ENCODE results near the gene TNNI3K. TPM values are rescaled to one million over a fixed set of nuclear protein-coding genes. Genes with fewer than 3 reads are reported as not detected.

The TNNI3K gene
- polyA plus RNA-seq, result not detected

GRCh38 chr1:74235153-74235552, at the start of gene TNNI3K:
Gene TNNI3K (plus strand): TSS chr1:74235387. CDS start chr1:74235452, 65 bp downstream.
- no peak within 1 kb of the TSS for H3K4me3 Mint-ChIP-seq
- H3K27me3 Mint-ChIP-seq, result no peaks in the 10 kb centered on the region
- no peak within 1 kb of the TSS for H3K27ac Mint-ChIP-seq
- no peaks in the 10 kb centered on the region for H3K9me3 Mint-ChIP-seq
- H3K36me3 Mint-ChIP-seq, result peaks cover 2% of the 10 kb centered on the region
- H3K4me1 Mint-ChIP-seq, result no peaks in the 10 kb centered on the region

- H3K27me3 Mint-ChIP-seq, result no peaks in the 10 kb centered on the region
- H3K9me3 Mint-ChIP-seq, result peaks cover 0 to 4% (median 0%) of the 10 kb centered on the region in 3 donors
- H3K36me3 Mint-ChIP-seq, result no peaks in the 10 kb centered on the region
- H3K27ac Mint-ChIP-seq, result no peak overlapping the region
- no peak overlapping the region for H3K4me3 Mint-ChIP-seq
- H3K4me1 Mint-ChIP-seq, result peaks cover 5 to 23% (median 8%) of the 10 kb centered on the region in 3 donors
Measured at GRCh38 chr1:74193908-74194307, 41.3 kb upstream of the TNNI3K start.

- H3K27ac Mint-ChIP-seq, result peak overlapping the region in 1 of 3 donors; percentile 64
- H3K36me3 Mint-ChIP-seq, result no peaks in the 10 kb centered on the region
- no peak overlapping the region for H3K4me3 Mint-ChIP-seq
- peaks cover 11 to 31% (median 17%) of the 10 kb centered on the region in 3 donors for H3K4me1 Mint-ChIP-seq
- H3K27me3 Mint-ChIP-seq, result no peaks in the 10 kb centered on the region
- no peaks in the 10 kb centered on the region for H3K9me3 Mint-ChIP-seq
Measured at GRCh38 chr1:74195339-74195738, 39.8 kb upstream of the TNNI3K start.

GRCh38 chr1:74197255-74197654, 37.9 kb upstream of the TNNI3K start:
- H3K9me3 Mint-ChIP-seq, result no peaks in the 10 kb centered on the region
- peaks cover 3% of the 10 kb centered on the region for H3K36me3 Mint-ChIP-seq
- H3K4me3 Mint-ChIP-seq, result peak overlapping the region; percentile 94 to 97 (median 95)
- H3K4me1 Mint-ChIP-seq, result peaks cover 11 to 31% (median 17%) of the 10 kb centered on the region in 3 donors
- H3K27me3 Mint-ChIP-seq, result no peaks in the 10 kb centered on the region
- H3K27ac Mint-ChIP-seq, result peak overlapping the region; percentile 89 to 97 (median 92)

- no peaks in the 10 kb centered on the region for H3K9me3 Mint-ChIP-seq
- H3K27me3 Mint-ChIP-seq, result no peaks in the 10 kb centered on the region
- peak within 1 kb of the TSS; percentile 94 to 97 (median 95) for H3K4me3 Mint-ChIP-seq
- H3K36me3 Mint-ChIP-seq, result peaks cover 3% of the 10 kb centered on the region
- peaks cover 11 to 31% (median 17%) of the 10 kb centered on the region in 3 donors for H3K4me1 Mint-ChIP-seq
- H3K27ac Mint-ChIP-seq, result peak within 1 kb of the TSS; percentile 89 to 97 (median 92)
Measured at GRCh38 chr1:74197657-74198552, 37.3 kb upstream of the TNNI3K start, which contains the start of the genes FPGT and LRRIQ3. Gene FPGT (plus strand): TSS chr1:74198242. CDS start chr1:74198279, 37 bp downstream. Gene LRRIQ3 (minus strand): TSS chr1:74198176. CDS start chr1:74183684, 14,492 bp downstream.

- Mint-ChIP-seq H3K9me3 (no peaks in the 10 kb centered on the region), H3K4me3 (peak overlapping the region in 3 of 4 donors; percentile 94 to 97 (median 96)), H3K27me3 (no peaks in the 10 kb centered on the region), H3K27ac (peak overlapping the region in 1 of 3 donors; percentile 60), H3K4me1 (peaks cover 11 to 31% (median 17%) of the 10 kb centered on the region in 3 donors), H3K36me3 (peaks cover 5% of the 10 kb centered on the region)
Measured at GRCh38 chr1:74199504-74199903, 35.7 kb upstream of the TNNI3K start.

- Mint-ChIP-seq H3K36me3 (peaks cover 18% of the 10 kb centered on the region), H3K4me3 (no peak overlapping the region), H3K4me1 (peaks cover 0 to under 1% (median under 1%) of the 10 kb centered on the region in 3 donors), H3K27me3 (no peaks in the 10 kb centered on the region), H3K9me3 (no peaks in the 10 kb centered on the region), H3K27ac (no peak overlapping the region)
Measured at GRCh38 chr1:74205266-74205665, 29.9 kb upstream of the TNNI3K start.

- peaks cover 0 to 2% (median 0%) of the 10 kb centered on the region in 3 donors for H3K9me3 Mint-ChIP-seq
- H3K27ac Mint-ChIP-seq, result no peak overlapping the region
- no peak overlapping the region for H3K4me3 Mint-ChIP-seq
- H3K36me3 Mint-ChIP-seq, result peaks cover 2% of the 10 kb centered on the region
- H3K27me3 Mint-ChIP-seq, result no peaks in the 10 kb centered on the region
- no peaks in the 10 kb centered on the region for H3K4me1 Mint-ChIP-seq
Measured at GRCh38 chr1:74215229-74215628, 20.0 kb upstream of the TNNI3K start.

GRCh38 chr1:74222701-74223100, 12.5 kb upstream of the TNNI3K start:
- no peaks in the 10 kb centered on the region for H3K4me1 Mint-ChIP-seq
- peaks cover 12 to 29% (median 18%) of the 10 kb centered on the region in 3 donors for H3K9me3 Mint-ChIP-seq
- no peak overlapping the region for H3K27ac Mint-ChIP-seq
- H3K36me3 Mint-ChIP-seq, result peaks cover 2% of the 10 kb centered on the region
- H3K27me3 Mint-ChIP-seq, result no peaks in the 10 kb centered on the region
- H3K4me3 Mint-ChIP-seq, result no peak overlapping the region

- Mint-ChIP-seq H3K36me3 (peaks cover 2% of the 10 kb centered on the region), H3K9me3 (peaks cover 12 to 32% (median 21%) of the 10 kb centered on the region in 3 donors)
Measured at GRCh38 chr1:74223453-74223852, 11.7 kb upstream of the TNNI3K start.

GRCh38 chr1:74236440-74236839, 1.3 kb downstream of the TNNI3K start:
- H3K27ac Mint-ChIP-seq, result no peak overlapping the region
- no peaks in the 10 kb centered on the region for H3K27me3 Mint-ChIP-seq
- no peaks in the 10 kb centered on the region for H3K4me1 Mint-ChIP-seq
- no peaks in the 10 kb centered on the region for H3K36me3 Mint-ChIP-seq
- H3K4me3 Mint-ChIP-seq, result no peak overlapping the region
- peaks cover 0 to 2% (median 0%) of the 10 kb centered on the region in 3 donors for H3K9me3 Mint-ChIP-seq

More at GRCh38 chr1:74223453-74223852, 11.7 kb upstream of the TNNI3K start:
- Mint-ChIP-seq H3K4me3 (no peak overlapping the region), H3K27ac (no peak overlapping the region), H3K4me1 (no peaks in the 10 kb centered on the region), H3K27me3 (no peaks in the 10 kb centered on the region)

GRCh38 chr1:74237035-74237434, 1.8 kb downstream of the TNNI3K start:
- H3K36me3 Mint-ChIP-seq, result no peaks in the 10 kb centered on the region
- no peak overlapping the region for H3K4me3 Mint-ChIP-seq
- H3K27ac Mint-ChIP-seq, result no peak overlapping the region
- H3K27me3 Mint-ChIP-seq, result no peaks in the 10 kb centered on the region
- H3K4me1 Mint-ChIP-seq, result no peaks in the 10 kb centered on the region
- peaks cover 0 to 2% (median 0%) of the 10 kb centered on the region in 3 donors for H3K9me3 Mint-ChIP-seq

GRCh38 chr1:74237787-74238186, 2.6 kb downstream of the TNNI3K start:
- Mint-ChIP-seq H3K9me3 (peaks cover 0 to 2% (median 0%) of the 10 kb centered on the region in 3 donors), H3K27me3 (no peaks in the 10 kb centered on the region), H3K36me3 (no peaks in the 10 kb centered on the region), H3K4me1 (no peaks in the 10 kb centered on the region), H3K27ac (no peak overlapping the region), H3K4me3 (no peak overlapping the region)

GRCh38 chr1:74245168-74245772, 10.1 kb downstream of the TNNI3K start:
- Mint-ChIP-seq H3K4me1 (no peaks in the 10 kb centered on the region), H3K9me3 (peaks cover 0 to 2% (median 0%) of the 10 kb centered on the region in 3 donors), H3K4me3 (no peak overlapping the region), H3K27me3 (no peaks in the 10 kb centered on the region), H3K36me3 (no peaks in the 10 kb centered on the region), H3K27ac (no peak overlapping the region)

GRCh38 chr1:74246315-74246714, 11.1 kb downstream of the TNNI3K start:
- Mint-ChIP-seq H3K27me3 (no peaks in the 10 kb centered on the region), H3K9me3 (no peaks in the 10 kb centered on the region), H3K4me1 (no peaks in the 10 kb centered on the region), H3K27ac (no peak overlapping the region), H3K36me3 (no peaks in the 10 kb centered on the region), H3K4me3 (no peak overlapping the region)
